HK-2 (cell line): ENCODE measurements around the gene CFAP58.

Experiments
- DNase-seq: peaks from one replicate; pipeline ENCODE4 v3.0.0-alpha.2; 2018; ENCODE audit not compliant: unreplicated experiment

The CFAP58 gene

DNA sequence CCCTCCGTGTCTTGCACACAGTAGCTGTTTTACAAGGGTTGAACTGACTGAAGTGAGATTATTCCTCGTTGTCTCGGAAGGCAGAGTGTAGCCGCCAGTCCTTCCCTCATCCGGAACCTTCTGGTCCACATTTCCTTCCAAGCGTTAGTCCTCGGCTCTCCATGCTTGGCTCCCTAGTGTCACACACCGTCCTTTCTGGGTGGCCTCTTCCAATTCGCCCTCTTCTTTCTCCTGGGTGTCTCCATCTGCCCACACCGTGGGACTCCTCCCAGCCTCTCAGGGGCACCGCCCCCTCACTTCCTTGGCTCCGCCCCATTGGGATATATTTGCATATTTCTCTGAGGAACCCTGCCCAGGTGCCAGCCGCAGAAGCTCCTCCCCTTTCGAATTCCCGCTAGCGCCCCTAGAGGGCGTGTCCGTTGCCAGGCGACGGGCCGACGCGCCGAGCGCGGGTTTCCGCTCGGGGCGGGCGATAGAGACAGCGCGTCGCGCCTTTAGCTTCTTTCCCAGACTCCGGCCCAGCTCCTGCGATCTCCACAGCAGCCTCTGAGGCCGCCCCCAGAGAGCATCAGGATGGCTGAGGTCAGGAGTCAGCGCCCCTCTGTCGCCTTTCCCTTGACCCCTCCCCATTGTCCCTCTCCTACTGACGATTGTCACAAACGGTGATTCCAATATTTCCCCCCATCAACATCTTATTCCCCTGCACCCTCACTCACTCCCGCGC, at the start of gene CFAP58:
TSS of gene CFAP58 (plus strand) at position 509 of the 724 bp plus-strand sequence. CDS start at position 574, 65 bp downstream.
- peak; percentile 93 for DNase-seq

DNA sequence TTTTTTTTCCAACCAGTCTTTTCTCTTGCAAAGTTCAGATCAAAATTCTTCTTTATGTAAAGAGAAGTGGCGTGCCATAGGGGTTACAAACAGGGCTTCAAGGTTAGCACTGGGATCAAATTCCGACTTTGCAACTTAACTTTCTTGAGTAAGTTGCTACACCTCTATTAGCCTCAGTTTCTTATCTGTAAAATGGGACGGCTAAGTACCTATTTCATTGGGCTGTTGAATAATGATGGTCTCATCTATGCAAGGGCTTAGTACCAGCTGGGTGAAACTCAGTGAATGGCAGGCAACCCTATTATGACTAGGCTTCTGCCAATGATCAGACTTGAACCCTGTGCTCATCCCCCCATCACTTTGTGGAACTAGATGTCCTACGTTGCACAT, 49.3 kb upstream of the CFAP58 start:
- DNase-seq: no peak

- DNase-seq: no peak
Measured at GRCh38 chr10:104304927-104305326, 48.7 kb upstream of the CFAP58 start.

- DNase-seq: no peak
Measured at GRCh38 chr10:104306897-104307296, 46.7 kb upstream of the CFAP58 start.

- DNase-seq: no peak
Measured at GRCh38 chr10:104307576-104308438, 45.8 kb upstream of the CFAP58 start.

- DNase-seq: no peak
Measured at GRCh38 chr10:104308439-104308903, 45.2 kb upstream of the CFAP58 start.

DNA sequence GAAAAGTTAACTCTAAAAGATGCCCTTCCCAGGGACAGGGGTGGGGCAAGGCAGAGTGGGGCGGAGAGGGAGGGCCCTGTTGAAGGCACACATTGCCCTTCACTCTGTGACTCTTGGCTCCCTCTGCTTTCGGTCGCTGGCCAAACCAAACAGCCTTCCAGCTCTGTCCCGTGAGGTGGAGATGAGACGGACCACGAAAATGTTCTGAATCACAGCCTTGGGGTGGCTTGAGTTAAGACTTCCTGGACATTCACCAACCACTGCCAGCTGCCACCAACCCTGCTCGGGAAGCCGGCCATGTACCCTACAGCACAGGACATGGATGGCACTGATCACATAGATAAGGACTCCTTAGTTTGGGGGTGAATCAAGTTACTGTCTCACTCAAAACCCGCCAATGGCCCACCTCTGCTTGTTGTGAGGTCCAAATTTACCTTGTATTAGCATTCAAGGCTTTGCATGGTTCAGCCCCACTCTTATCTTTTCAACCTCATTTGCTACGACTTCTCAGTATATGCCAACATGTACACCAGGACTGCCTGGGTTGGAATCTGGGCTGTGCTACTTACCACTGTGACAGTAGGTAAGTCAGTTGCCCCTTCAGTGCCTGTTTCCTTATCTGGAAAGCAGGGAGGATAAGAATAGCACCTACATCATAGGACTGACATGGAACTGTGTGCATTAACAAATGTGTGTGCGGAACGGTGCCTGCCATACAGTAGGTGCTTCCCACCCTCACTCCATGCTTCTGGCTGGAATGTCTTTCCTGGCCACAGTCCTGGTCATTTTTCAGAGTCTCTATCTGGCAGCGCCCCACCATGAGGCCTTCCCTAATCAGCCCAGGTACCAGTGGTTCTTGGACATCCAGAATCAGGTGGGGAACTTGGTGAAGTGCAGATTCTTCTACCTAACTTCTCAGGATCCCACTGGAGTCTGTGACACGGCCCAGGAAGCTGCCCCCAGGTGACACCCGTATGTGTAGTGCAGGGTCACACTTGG, 43.4 kb upstream of the CFAP58 start:
- DNase-seq: peak; percentile 44

- DNase-seq: no peak
Measured at GRCh38 chr10:104311184-104311720, 42.4 kb upstream of the CFAP58 start.

- DNase-seq: no peak
Measured at GRCh38 chr10:104314591-104315485, 38.8 kb upstream of the CFAP58 start.

- DNase-seq: no peak
Measured at GRCh38 chr10:104315486-104315921, 38.1 kb upstream of the CFAP58 start.

DNA sequence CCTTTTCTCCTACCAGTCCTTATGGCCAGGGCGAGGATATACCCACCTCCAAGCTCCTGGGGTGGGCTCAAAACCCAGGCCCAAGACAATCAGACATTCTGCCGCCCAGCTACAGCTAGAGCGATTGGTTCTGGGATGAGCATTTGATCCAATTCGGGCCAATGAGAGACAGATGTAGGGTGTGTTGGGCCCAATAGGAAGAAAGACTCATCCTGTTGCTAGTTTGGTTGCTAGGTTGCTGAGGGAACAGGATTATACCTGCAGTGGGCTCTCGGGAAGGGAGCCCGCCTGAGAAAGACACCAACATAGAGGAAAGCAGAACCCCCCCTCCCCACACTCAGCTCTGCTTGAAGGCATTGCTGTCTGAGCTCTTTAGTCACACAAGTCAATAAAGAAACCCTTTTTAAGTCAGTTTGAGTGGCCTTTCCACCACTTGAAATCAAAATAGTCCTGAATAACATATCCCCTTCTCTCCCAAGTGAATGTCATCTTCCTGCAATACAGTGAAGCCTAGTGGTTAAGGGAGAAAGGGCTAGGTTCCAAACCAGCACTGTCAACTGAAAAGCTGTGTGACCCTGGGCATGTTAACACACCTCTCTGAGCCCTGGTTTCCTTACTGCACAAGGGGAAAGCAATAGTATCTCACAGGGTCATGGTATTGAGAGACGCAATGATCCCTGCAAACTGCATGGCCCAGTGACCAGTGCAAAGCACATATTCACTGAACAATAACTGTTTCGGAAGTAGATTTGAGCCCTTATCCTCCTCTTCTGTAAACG, 37.1 kb upstream of the CFAP58 start:
- DNase-seq: no peak

GRCh38 chr10:104317269-104317710, 36.3 kb upstream of the CFAP58 start:
- DNase-seq: no peak

- DNase-seq: no peak
Measured at GRCh38 chr10:104317726-104318299, 35.8 kb upstream of the CFAP58 start.

DNA sequence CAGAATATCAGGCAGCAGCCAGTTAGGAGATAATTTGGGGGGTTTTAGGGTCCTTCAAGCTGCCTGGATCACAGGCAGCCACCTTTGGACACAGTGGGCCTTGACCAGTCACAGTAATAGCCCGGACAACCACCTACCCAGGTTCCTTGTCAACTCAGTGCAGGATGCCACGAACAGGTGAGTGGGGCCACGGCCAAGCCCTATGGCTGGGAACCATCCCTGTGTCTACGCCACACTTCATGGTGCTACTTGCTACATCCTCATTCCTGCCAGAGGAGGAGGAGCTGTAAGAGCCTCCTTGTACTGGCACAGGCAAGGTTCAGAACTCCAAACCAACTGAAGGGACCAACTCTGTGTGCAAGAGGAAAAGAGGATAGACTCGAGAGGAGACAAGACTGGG, 35.3 kb upstream of the CFAP58 start:
- no peak for DNase-seq

DNA sequence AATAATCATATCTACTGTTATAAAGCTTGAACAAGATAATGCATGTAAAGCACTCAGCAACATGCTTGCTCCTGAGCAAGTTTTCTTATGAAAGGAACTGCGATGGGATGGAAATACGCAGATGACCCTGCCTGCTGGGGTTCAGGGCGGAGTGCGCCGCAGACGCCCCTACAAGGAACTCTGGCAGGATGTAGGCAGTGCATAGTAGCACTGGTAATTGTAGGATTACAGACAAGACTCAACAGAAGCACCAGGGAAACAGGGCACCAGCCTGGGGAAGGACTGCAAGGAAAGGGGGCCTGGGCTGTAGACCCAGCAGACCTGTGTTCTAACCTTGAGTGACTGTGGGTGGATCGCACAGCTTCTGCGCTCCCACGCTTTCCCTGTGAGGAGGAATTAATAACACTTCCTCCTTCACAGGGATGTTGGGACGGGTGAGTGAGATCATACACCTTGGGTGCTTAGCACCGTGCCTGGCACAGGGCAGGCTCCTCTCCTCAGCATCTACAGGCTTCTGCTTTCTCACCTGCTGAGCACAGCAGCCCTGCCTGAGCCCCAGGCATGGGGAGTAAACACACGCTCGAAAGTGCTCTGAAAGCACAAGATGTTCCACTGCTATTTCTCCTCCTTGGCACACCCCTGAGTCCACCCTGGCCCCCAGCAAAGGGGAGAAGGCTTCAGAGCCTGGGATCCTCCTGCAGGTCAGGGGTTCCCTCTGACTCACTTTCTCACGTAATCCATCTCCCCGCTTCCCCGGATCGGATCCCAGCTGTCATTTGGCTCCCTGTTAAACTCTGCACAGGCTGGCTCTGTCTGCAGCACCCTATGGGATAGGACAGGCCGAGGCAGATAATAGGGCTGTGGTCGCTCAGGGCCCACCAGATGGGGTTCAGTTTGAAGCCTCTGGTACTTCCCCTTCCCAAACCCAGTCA, 34.6 kb upstream of the CFAP58 start:
- DNase-seq: no peak

DNA sequence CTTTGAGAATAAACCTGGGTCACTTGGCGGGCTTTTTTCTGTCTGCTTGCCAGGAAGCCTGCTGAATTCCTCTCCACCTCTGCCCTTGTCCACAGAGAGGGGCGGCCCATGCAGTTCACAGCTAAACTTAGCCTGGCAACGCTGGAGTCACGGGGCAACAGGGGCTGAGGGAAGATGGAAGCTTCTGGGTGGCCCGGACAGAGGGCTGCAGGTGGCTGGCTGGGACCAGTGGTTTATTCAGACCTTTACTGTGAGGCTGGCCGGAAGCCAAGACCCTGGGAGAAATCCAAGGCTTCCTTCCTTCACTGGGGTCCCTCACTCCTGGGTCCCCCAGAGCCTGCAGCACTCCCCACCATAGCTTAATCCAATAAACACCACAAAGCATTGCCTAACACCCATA, 32.4 kb upstream of the CFAP58 start:
- DNase-seq: no peak

GRCh38 chr10:104321725-104322415, 31.8 kb upstream of the CFAP58 start:
- DNase-seq: no peak
